KMS-11 (cell line): ENCODE data around the gene WNT3.
"Not testable (repeated sequence)": the region's sequence is repeated elsewhere in the genome, so short reads cannot be mapped to it uniquely, and the experiment has no call there.

Experiments used
- H2AFZ ChIP-seq: fragments of 200-600 bp; sonication (generic); 2 replicates; pipeline ENCODE4 v1.6.1; 2016; ENCODE audit warnings: antibody characterized with exemption, mixed run types, low read depth
- H3K27ac ChIP-seq: fragments of 200-600 bp; sonication (generic); 2 replicates; pipeline ENCODE4 v1.6.1; 2016; ENCODE audit warnings: mild to moderate bottlenecking, mixed run types
- H3K27me3 ChIP-seq: fragments of 200-600 bp; sonication (generic); 2 replicates; pipeline ENCODE4 v1.6.1; 2017; ENCODE audit warnings: mild to moderate bottlenecking, low read depth, mixed run types, moderate library complexity; ENCODE audit not compliant: insufficient read depth
- H3K36me3 ChIP-seq: fragments of 200-600 bp; sonication (generic); 2 replicates; pipeline ENCODE4 v1.6.1; 2017; ENCODE audit warnings: mild to moderate bottlenecking, mixed run types; ENCODE audit not compliant: insufficient read depth
- H3K4me1 ChIP-seq: fragments of 200-600 bp; sonication (generic); 2 replicates; pipeline ENCODE4 v1.6.1; 2016; ENCODE audit warnings: mild to moderate bottlenecking, low read depth, mixed run types; ENCODE audit not compliant: poor library complexity, severe bottlenecking
- H3K4me2 ChIP-seq: fragments of 200-600 bp; sonication (generic); 2 replicates; pipeline ENCODE4 v1.7.0; 2016; ENCODE audit warnings: mild to moderate bottlenecking, mixed run types
- H3K4me3 ChIP-seq: fragments of 200-600 bp; sonication (generic); IDR thresholded peaks from 2 replicates; pipeline ENCODE4 v1.6.1; 2017; ENCODE audit warnings: low read depth, low read length, mixed read lengths; ENCODE audit not compliant: insufficient read depth
- H3K79me2 ChIP-seq: fragments of 200-600 bp; sonication (generic); 2 replicates; pipeline ENCODE4 v1.6.1; 2016; ENCODE audit warnings: low read depth, mixed run types; ENCODE audit not compliant: insufficient read depth
- H3K9ac ChIP-seq: fragments of 200-600 bp; sonication (generic); 2 replicates; pipeline ENCODE4 v1.6.1; 2016; ENCODE audit warnings: mild to moderate bottlenecking, mixed run types
- H4K20me1 ChIP-seq: fragments of 200-600 bp; sonication (generic); 2 replicates; pipeline ENCODE4 v1.6.1; 2016; ENCODE audit warnings: mild to moderate bottlenecking, mixed run types; ENCODE audit not compliant: insufficient read depth
- CTCF ChIP-seq: fragments of 200-600 bp; sonication (generic); conservative IDR thresholded peaks from 2 replicates; pipeline ENCODE4 v1.6.1; 2017; ENCODE audit warnings: low read depth, mild to moderate bottlenecking, antibody characterized with exemption, low read length, moderate library complexity, mixed read lengths

WNT3 gene

GRCh38 chr17:46769531-46770438, 48.7 kb downstream of the WNT3 start:
- no peak for TF ChIP-seq CTCF
- no peaks in the 10 kb centered on the region for H3K36me3 ChIP-seq
- H3K27ac ChIP-seq = no peak overlapping the region
- peak overlapping the region; percentile 84; the same call in 1 of the 2 replicates for H2AFZ ChIP-seq
- peaks cover 5% of the 10 kb centered on the region for H3K4me1 ChIP-seq
- no peaks in the 10 kb centered on the region; the same call in 1 of the 2 replicates for H3K27me3 ChIP-seq
- peak overlapping the region; percentile 87; the same call in 1 of the 2 replicates for H3K4me2 ChIP-seq
- H4K20me1 ChIP-seq = no peaks in the 10 kb centered on the region
- H3K9ac ChIP-seq = no peak overlapping the region; the same call in 1 of the 2 replicates
- H3K79me2 ChIP-seq = no peaks in the 10 kb centered on the region
- no peak overlapping the region for H3K4me3 ChIP-seq

GRCh38 chr17:46768896-46769295, 49.6 kb downstream of the WNT3 start:
- not testable (repeated sequence) for H3K4me3 ChIP-seq, H3K9ac ChIP-seq, H4K20me1 ChIP-seq, H3K4me1 ChIP-seq, H3K27ac ChIP-seq, H3K4me2 ChIP-seq, H2AFZ ChIP-seq, H3K79me2 ChIP-seq, H3K27me3 ChIP-seq, H3K36me3 ChIP-seq

GRCh38 chr17:46768540-46768870, 50.0 kb downstream of the WNT3 start:
- peaks cover 5% of the 10 kb centered on the region for H3K4me1 ChIP-seq
- H3K4me3 ChIP-seq = no peak overlapping the region
- H3K27me3 ChIP-seq = no peaks in the 10 kb centered on the region
- no peaks in the 10 kb centered on the region for H4K20me1 ChIP-seq
- H3K27ac ChIP-seq = no peak overlapping the region
- no peak overlapping the region for H3K9ac ChIP-seq
- no peak overlapping the region for H3K4me2 ChIP-seq
- no peaks in the 10 kb centered on the region for H3K79me2 ChIP-seq
- no peak for TF ChIP-seq CTCF
- no peaks in the 10 kb centered on the region for H3K36me3 ChIP-seq
- no peak overlapping the region for H2AFZ ChIP-seq

- Histone ChIP-seq H2AFZ (no peak overlapping the region), H3K4me2 (no peak overlapping the region), H3K4me1 (peaks cover 5% of the 10 kb centered on the region), H3K36me3 (no peaks in the 10 kb centered on the region), H4K20me1 (no peaks in the 10 kb centered on the region), H3K9ac (no peak overlapping the region), H3K27ac (no peak overlapping the region), H3K4me3 (no peak overlapping the region), H3K27me3 (no peaks in the 10 kb centered on the region), H3K79me2 (no peaks in the 10 kb centered on the region)
- no peak for TF ChIP-seq CTCF
These were observed 51.7 kb downstream of the WNT3 start for GRCh38 chr17:46766493-46767491.
